GM18526 (cell line): Measurements from ENCODE around the gene MRPL21.

Experiments
- POLR2A ChIP-seq: IDR thresholded peaks from 3 replicates; pipeline ENCODE4 v1.6.1; 2011; ENCODE audit not compliant: insufficient read length; ENCODE audit errors: extremely low read depth

The MRPL21 gene

GRCh38 chr11:68938816-68939582 lies 35.4 kb upstream of the MRPL21 start:
- no peak for TF ChIP-seq POLR2A

DNA sequence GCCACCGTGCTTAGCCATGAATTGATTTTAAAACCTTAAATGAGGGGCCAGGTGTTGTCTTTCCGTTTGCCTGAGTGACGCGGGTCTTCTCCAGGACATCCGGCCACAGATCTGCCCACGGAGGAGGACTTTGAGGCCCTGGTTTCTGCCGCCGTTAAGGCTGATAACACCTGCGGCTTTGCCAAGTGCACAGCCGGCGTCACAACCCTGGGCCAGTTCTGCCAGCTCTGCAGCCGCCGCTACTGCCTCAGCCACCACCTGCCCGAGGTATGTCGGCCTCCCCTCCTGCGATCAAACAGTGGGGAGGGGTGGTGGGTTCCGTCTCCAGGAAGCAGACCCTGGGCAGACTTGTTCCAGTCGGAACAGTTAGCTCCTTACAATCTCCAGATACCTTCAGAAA lies 34.5 kb upstream of the MRPL21 start:
- no peak for TF ChIP-seq POLR2A

DNA sequence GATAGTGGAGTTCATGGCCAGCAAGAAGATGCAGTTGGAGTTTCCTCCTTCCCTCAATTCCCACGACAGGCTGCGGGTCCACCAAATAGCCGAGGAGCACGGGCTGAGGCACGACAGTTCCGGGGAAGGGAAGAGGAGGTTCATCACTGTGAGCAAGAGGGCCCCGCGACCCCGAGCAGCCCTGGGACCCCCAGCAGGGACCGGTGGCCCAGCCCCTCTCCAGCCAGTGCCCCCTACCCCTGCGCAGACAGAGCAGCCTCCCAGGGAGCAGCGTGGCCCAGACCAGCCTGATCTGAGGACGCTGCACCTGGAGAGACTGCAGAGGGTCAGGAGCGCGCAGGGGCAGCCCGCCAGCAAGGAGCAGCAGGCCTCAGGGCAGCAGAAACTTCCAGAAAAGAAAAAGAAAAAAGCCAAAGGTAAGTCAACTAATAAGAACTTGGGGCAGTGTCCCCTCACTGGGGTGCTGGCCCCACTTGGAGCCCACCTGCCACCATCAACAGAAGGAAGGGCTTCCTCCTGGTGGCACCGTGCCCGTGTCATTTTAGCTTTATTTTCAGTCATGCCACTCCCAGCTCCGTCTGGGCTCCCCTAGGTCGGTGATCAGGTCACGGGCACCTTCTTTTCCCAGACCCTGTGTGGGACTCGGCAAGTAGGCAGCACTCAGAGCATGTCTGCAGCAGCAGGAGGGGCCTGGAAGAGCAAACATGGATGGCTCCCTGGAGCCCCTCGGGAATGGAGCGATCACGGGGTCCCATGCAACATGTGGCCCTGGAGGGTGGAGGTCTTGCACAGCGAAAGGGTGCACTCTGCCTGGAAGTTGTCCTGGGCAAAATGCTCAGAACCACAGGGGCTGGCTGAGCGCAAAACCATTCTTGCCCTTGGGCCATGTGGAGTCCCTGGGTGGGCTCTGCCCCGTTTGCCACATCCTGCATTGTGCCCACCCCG lies 33.3 kb upstream of the MRPL21 start:
- TF ChIP-seq POLR2A = no peak

- TF ChIP-seq POLR2A = no peak
These were observed 32.7 kb upstream of the MRPL21 start for GRCh38 chr11:68936358-68936636.

DNA sequence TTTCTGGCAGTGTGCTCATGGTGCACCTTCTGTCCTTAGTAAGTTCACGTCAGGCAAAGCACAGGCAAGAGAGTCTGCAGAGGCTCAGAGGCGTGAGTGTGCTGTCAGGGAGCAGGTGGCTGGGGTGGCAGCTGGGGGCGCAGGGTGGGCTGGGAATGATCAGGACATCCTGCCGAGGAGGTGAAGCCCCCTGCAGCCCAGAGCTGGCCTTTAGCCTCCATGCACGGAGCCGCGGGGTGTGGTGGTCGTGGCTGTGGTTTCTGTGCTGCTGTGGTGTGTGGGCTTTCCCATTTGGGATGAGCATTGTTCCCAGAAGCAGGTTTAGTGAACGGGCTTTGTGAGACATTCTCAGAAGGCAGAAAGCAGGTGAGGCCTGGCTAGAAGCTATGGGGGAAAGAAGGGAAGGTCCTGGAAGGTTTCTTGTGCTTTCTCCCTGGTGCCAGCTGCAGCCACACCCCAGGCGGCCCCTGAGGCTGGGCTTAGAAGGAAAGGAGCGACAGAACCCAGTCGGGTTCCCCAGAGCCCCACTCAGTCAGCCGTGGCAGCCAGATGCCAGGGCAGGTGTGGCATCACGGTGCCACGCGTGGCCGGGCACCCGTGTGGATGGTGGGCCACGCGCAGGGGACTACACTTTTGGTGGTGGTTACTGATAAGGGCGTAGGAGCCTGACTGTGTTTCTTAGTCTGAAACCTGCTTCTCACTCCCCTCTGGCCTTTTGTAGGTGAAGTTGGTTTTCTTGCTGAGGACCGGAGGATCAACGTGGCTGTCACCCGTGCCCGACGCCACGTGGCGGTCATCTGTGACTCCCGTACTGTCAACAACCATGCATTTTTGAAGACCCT lies 32.1 kb upstream of the MRPL21 start:
- no peak for TF ChIP-seq POLR2A

DNA sequence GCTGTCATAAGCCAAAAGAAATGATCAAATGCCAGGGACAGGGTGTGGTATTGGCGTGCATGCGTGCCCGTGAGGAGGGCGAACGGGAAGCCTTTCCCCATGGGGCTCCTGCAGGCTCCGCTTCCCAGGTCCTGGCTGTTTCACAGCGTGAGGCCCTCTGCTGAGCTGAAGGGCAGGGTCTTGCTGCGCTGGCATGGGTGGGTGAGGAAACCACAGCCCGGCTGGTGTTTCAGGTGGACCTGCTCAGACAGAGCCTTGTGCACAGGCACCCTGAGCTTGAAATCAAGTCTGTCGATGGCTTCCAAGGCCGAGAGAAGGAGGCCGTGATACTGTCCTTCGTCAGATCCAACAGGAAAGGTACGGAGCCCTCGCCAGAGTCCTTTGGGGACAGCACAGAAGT lies 31.4 kb upstream of the MRPL21 start:
- no peak for TF ChIP-seq POLR2A

GRCh38 chr11:68934666-68935065 lies 31.0 kb upstream of the MRPL21 start:
- TF ChIP-seq POLR2A = no peak

- TF ChIP-seq POLR2A = no peak
These were observed 30.7 kb upstream of the MRPL21 start for GRCh38 chr11:68934321-68934645.

GRCh38 chr11:68933605-68934320 lies 30.1 kb upstream of the MRPL21 start:
- TF ChIP-seq POLR2A = no peak

GRCh38 chr11:68932933-68933577 lies 29.4 kb upstream of the MRPL21 start:
- TF ChIP-seq POLR2A = no peak

DNA sequence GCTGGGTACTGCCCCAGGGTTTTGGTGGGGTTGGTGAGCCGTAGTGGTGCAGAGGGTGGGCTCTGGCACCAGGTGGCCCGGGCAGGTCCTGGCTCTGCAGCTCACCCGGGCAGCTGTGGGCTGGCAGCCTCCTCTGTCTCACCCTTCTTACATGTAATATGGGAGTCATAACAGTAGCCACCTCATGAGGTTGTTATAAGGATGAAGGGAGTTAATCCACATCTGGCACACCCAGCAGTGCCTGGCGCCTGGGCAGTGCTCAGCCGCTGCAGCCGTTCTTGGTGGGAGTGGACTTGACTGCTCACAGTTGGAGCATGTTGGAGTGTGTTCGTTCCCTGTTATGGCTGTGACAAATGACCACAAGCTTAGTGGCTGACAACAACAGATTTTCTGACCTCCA lies 28.7 kb upstream of the MRPL21 start:
- TF ChIP-seq POLR2A = no peak

DNA sequence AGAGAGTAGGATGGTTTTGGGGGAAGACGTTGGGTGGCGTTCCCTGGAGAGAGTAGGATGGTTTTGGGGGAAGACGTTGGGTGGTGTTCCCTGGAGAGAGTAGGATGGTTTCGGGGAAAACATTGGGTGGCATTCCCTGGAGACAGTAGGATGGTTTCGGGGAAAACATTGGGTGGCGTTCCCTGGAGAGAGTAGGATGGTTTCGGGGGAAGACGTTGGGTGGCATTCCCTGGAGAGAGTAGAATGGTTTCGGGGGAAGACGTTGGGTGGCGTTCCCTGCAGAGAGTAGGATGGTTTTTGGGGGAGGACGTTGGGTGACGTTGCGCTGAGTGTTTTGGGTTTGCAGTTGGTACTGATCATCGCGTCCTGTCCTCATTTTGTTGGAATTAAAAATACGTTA lies 28.3 kb upstream of the MRPL21 start:
- no peak for TF ChIP-seq POLR2A

GRCh38 chr11:68930991-68931855 lies 27.6 kb upstream of the MRPL21 start:
- no peak for TF ChIP-seq POLR2A
